Prostate gland (tissue), 2 donors: ENCODE measurements around the gene ACOX3. TPM values are rescaled to one million over a fixed set of nuclear protein-coding genes. Genes with fewer than 3 reads are reported as not detected.

Experiments used
- DNase-seq: peaks from one replicate; pipeline ENCODE4 v3.0.0-alpha.2; 2019; ENCODE audit warnings: low spot score
- H3K27ac ChIP-seq, 2 donors: fragments of 200-600 bp; sonication (generic); 2 replicates each; pipeline ENCODE4 v1.5.1; 2017 to 2019
- H3K27me3 ChIP-seq: fragments of 200-600 bp; sonication (generic); replicated peaks from 2 replicates; pipeline ENCODE4 v1.5.1; 2019; ENCODE audit not compliant: insufficient read depth
- H3K36me3 ChIP-seq, 2 donors: fragments of 200-600 bp; sonication (generic); 1 replicate in 1 of 2; 2 replicates in 1 of 2; pipeline versions ENCODE4 v1.5.1 to v1.8.1; 2017 to 2019
- H3K4me1 ChIP-seq: fragments of 200-600 bp; sonication (generic); replicated peaks from 2 replicates; pipeline ENCODE4 v1.5.1; 2019
- H3K4me3 ChIP-seq, 2 donors: fragments of 200-600 bp; sonication (generic); 2 replicates each; pipeline ENCODE4 v1.5.1; 2017 to 2019
- H3K9me3 ChIP-seq: fragments of 200-600 bp; sonication (generic); 2 replicates; pipeline ENCODE4 v1.5.1; 2017
- CTCF ChIP-seq, 4 experiments: fragments of 200-600 bp in 2 of 4; fragments of 450-650 bp in 2 of 4; sonication (generic) in 2 of 4; IDR thresholded peaks; 1 replicate in 3 of 4; 2 replicates in 1 of 4; pipeline ENCODE4 v1.5.1; 2016 to 2019; ENCODE audit warnings: antibody characterized with exemption in 4 of 4, mild to moderate bottlenecking in 2 of 4, moderate library complexity in 2 of 4
- POLR2A ChIP-seq: fragments of 450-650 bp; IDR thresholded peaks from one replicate; pipeline ENCODE4 v1.6.1; 2016; ENCODE audit warnings: antibody characterized with exemption, mild to moderate bottlenecking
- POLR2AphosphoS5 ChIP-seq: sonication (generic); formaldehyde crosslinking; IDR thresholded peaks from one replicate; pipeline ENCODE4 v1.6.1; 2017; ENCODE audit warnings: antibody characterized with exemption
- WGBS: methylation state at CpG from one replicate; pipeline ENCODE4 v1.1.5; 2018; 5-methylcytosine and 5-hydroxymethylcytosine counted together
- intact Hi-C: fragments of 100-400 bp; cut with DNase I; formaldehyde crosslinking; loops from one replicate; pipeline ENCODE4 v1.14.2; 2022
- total RNA-seq, 2 donors: library from RNA; depleted of rRNA; stranded (reverse); fragments of >200 nt; gene quantifications; one replicate each; pipeline ENCODE4 v1.1.0, GENCODE V29; 2016

Gene ACOX3
- total RNA-seq, 2 donors from 2014 or later: 65.7 to 75.4 TPM

- WGBS: 75% methylated on average over 12 of the region's 12 CpGs
- Histone ChIP-seq H3K4me3 (no peak overlapping the region), H3K36me3 (no peaks in the 10 kb centered on the region), H3K9me3 (no peaks in the 10 kb centered on the region), H3K4me1 (peaks cover 14% of the 10 kb centered on the region), H3K27me3 (no peaks in the 10 kb centered on the region), H3K27ac (peak overlapping the region; percentile 11 to 13)
- TF ChIP-seq POLR2AphosphoS5 (peak; percentile 23), POLR2A (no peak), CTCF (IDR thresholded peaks at IDR 0.05) (no peak)
- intact Hi-C loops: no loop called here
- DNase-seq: no peak
Observed at GRCh38 chr4:8419222-8420041, 21.1 kb downstream of the ACOX3 start.

GRCh38 chr4:8417071-8417614 lies 23.4 kb downstream of the ACOX3 start:
- intact Hi-C loops: no loop called here
- DNase-seq: no peak
- H3K4me1 ChIP-seq: peaks cover 14% of the 10 kb centered on the region
- no peak overlapping the region for H3K27ac ChIP-seq
- no peak for TF ChIP-seq POLR2AphosphoS5
- no peak for TF ChIP-seq POLR2A
- TF ChIP-seq CTCF (IDR thresholded peaks at IDR 0.05): no peak
- no peaks in the 10 kb centered on the region for H3K36me3 ChIP-seq
- H3K4me3 ChIP-seq: no peak overlapping the region
- 88% methylated on average over 11 of the region's 11 CpGs for WGBS
- no peaks in the 10 kb centered on the region for H3K27me3 ChIP-seq
- H3K9me3 ChIP-seq: no peaks in the 10 kb centered on the region

- no peaks in the 10 kb centered on the region for H3K4me1 ChIP-seq
- DNase-seq: no peak
- no peaks in the 10 kb centered on the region for H3K27me3 ChIP-seq
- intact Hi-C loops: no loop called here
- no peaks in the 10 kb centered on the region for H3K9me3 ChIP-seq
- no peak for TF ChIP-seq POLR2AphosphoS5
- TF ChIP-seq CTCF (IDR thresholded peaks at IDR 0.05): no peak
- TF ChIP-seq POLR2A: no peak
- no peak overlapping the region for H3K27ac ChIP-seq
- WGBS: 73% methylated on average over 2 of the region's 2 CpGs
- no peaks in the 10 kb centered on the region for H3K36me3 ChIP-seq
- no peak overlapping the region for H3K4me3 ChIP-seq
Observed at GRCh38 chr4:8414377-8414776, 26.1 kb downstream of the ACOX3 start.

- H3K9me3 ChIP-seq: no peaks in the 10 kb centered on the region
- intact Hi-C loops: no loop called here
- no peaks in the 10 kb centered on the region for H3K4me1 ChIP-seq
- no peak overlapping the region for H3K4me3 ChIP-seq
- 92% methylated on average over 5 of the region's 5 CpGs for WGBS
- no peaks in the 10 kb centered on the region for H3K36me3 ChIP-seq
- H3K27me3 ChIP-seq: no peaks in the 10 kb centered on the region
- no peak for DNase-seq
- TF ChIP-seq CTCF (IDR thresholded peaks at IDR 0.05) (no peak), POLR2A (no peak), POLR2AphosphoS5 (no peak)
- no peak overlapping the region for H3K27ac ChIP-seq
Observed at GRCh38 chr4:8412288-8412687, 28.2 kb downstream of the ACOX3 start.
